Neural cell (in vitro differentiated cells): ENCODE results near the gene CREB1. TPM values are rescaled to one million over a fixed set of nuclear protein-coding genes. Genes with fewer than 3 reads are reported as not detected.

Source experiments
- H2AFZ ChIP-seq: fragments of 200-600, 300-800 bp; sonication (generic), shearing (Covaris generic); 2 replicates; pipeline ENCODE4 v1.6.0; 2014; ENCODE audit warnings: low read depth, mild to moderate bottlenecking, antibody characterized with exemption, low read length, moderate library complexity
- H3F3A ChIP-seq: fragments of 200-600 bp; shearing (Covaris generic); 2 replicates; pipeline ENCODE4 v1.6.1; 2016; ENCODE audit warnings: mild to moderate bottlenecking, moderate library complexity, mixed read lengths, antibody characterized with exemption, low read length; ENCODE audit not compliant: insufficient read depth, poor library complexity, severe bottlenecking
- H3K27ac ChIP-seq: fragments of 200-600, 300-800 bp; sonication (generic), shearing (Covaris generic); 2 replicates; pipeline ENCODE4 v1.5.1; 2014; ENCODE audit warnings: mild to moderate bottlenecking, low read length, moderate library complexity
- H3K27me3 ChIP-seq: fragments of 300-800, 200-600 bp; sonication (generic), shearing (Covaris generic); 2 replicates; pipeline ENCODE4 v1.6.0; 2014; ENCODE audit warnings: mild to moderate bottlenecking, low read depth, low read length, moderate library complexity; ENCODE audit not compliant: insufficient read depth
- H3K36me3 ChIP-seq: fragments of 300-800, 200-600 bp; sonication (generic), shearing (Covaris generic); 2 replicates; pipeline ENCODE4 v1.5.1; 2014; ENCODE audit warnings: mild to moderate bottlenecking, antibody characterized with exemption, low read length, moderate library complexity; ENCODE audit not compliant: insufficient read depth
- H3K4me2 ChIP-seq: fragments of 300-800, 200-600 bp; sonication (generic), shearing (Covaris generic); 2 replicates; pipeline ENCODE4 v1.6.0; 2014; ENCODE audit warnings: mild to moderate bottlenecking, low read length
- H3K4me3 ChIP-seq: fragments of 300-800, 200-600 bp; sonication (generic), shearing (Covaris generic); 2 replicates; pipeline ENCODE4 v1.5.1; 2014; ENCODE audit warnings: mild to moderate bottlenecking, low read length, moderate library complexity
- H3K79me2 ChIP-seq: fragments of 200-600 bp; shearing (Covaris generic); replicated peaks from 2 replicates; pipeline ENCODE4 v1.6.0; 2014; ENCODE audit warnings: mild to moderate bottlenecking, low read length, moderate library complexity; ENCODE audit not compliant: insufficient read depth
- H3K9ac ChIP-seq: fragments of 300-800, 200-600 bp; sonication (generic), shearing (Covaris generic); 2 replicates; pipeline ENCODE4 v1.6.1; 2016; ENCODE audit warnings: mild to moderate bottlenecking, low read length, mixed read lengths
- H3K9me2 ChIP-seq: fragments of 200-600 bp; shearing (Covaris generic); 2 replicates; pipeline ENCODE4 v1.6.1; 2016; ENCODE audit warnings: mild to moderate bottlenecking, low read length, mixed read lengths; ENCODE audit not compliant: insufficient read depth
- H3K9me3 ChIP-seq: fragments of 200-600, 300-800 bp; sonication (generic), shearing (Covaris generic); 2 replicates; pipeline ENCODE4 v1.6.1; 2016; ENCODE audit warnings: mild to moderate bottlenecking, mixed run types, low read length, moderate library complexity, mixed read lengths
- H4K20me1 ChIP-seq: fragments of 200-600 bp; shearing (Covaris generic); 2 replicates; pipeline ENCODE4 v1.6.1; 2016; ENCODE audit warnings: mild to moderate bottlenecking, mixed run types; ENCODE audit not compliant: insufficient read depth
- EP300 ChIP-seq: fragments of 450-650 bp; conservative IDR thresholded peaks from 2 replicates; pipeline ENCODE4 v1.6.1; 2014; ENCODE audit warnings: antibody characterized with exemption, mild to moderate bottlenecking, moderate library complexity; ENCODE audit not compliant: poor library complexity, severe bottlenecking
- EZH2 ChIP-seq: fragments of 200-600, 300-800 bp; shearing (Covaris generic), sonication (generic); IDR thresholded peaks from 2 replicates; pipeline ENCODE4 v1.6.1; 2014; ENCODE audit warnings: antibody characterized with exemption, low read length, borderline replicate concordance, mild to moderate bottlenecking; ENCODE audit not compliant: insufficient read depth, poor library complexity, severe bottlenecking
- MXI1 ChIP-seq: fragments of 450-650 bp; conservative IDR thresholded peaks from 2 replicates; pipeline ENCODE4 v1.6.1; 2014; ENCODE audit warnings: antibody characterized with exemption, mild to moderate bottlenecking; ENCODE audit not compliant: poor library complexity, severe bottlenecking
- POLR2AphosphoS5 ChIP-seq: IDR thresholded peaks from 2 replicates; pipeline ENCODE4 v1.6.1; 2012
- RAD21 ChIP-seq: fragments of 450-650 bp; conservative IDR thresholded peaks from 2 replicates; pipeline ENCODE4 v1.6.1; 2014; ENCODE audit warnings: antibody characterized with exemption, mild to moderate bottlenecking, moderate library complexity
- REST ChIP-seq: IDR thresholded peaks from 2 replicates; pipeline ENCODE4 v1.6.1; 2012; ENCODE audit warnings: borderline replicate concordance
- SMC3 ChIP-seq: fragments of 450-650 bp; conservative IDR thresholded peaks from 2 replicates; pipeline ENCODE4 v1.6.1; 2014; ENCODE audit warnings: antibody characterized with exemption, mild to moderate bottlenecking, moderate library complexity; ENCODE audit not compliant: poor library complexity
- TAF1 ChIP-seq: IDR thresholded peaks from 2 replicates; pipeline ENCODE4 v1.6.1; 2012; ENCODE audit warnings: low read depth
- polyA plus RNA-seq: library from polyadenylated mRNA; depleted of rRNA; stranded (reverse); fragments of >200 nt; gene quantifications from 2 replicates; pipeline ENCODE4 v1.2.3, GENCODE V29; 2014
- TF ChIP-seq, protein P1 (sequence below): fragments of 450-650 bp; IDR thresholded peaks from 2 replicates; pipeline ENCODE4 v1.5.1; 2014; ENCODE audit warnings: antibody characterized with exemption, mild to moderate bottlenecking, moderate library complexity; ENCODE audit not compliant: poor library complexity, severe bottlenecking

Gene CREB1
- polyA plus RNA-seq, 1 donor from 2014 or later = 38.7 TPM

GRCh38 chr2:207614824-207615223, 85.1 kb downstream of the CREB1 start:
- Histone ChIP-seq H3K27ac (no peak overlapping the region), H3F3A (no peaks in the 10 kb centered on the region), H3K9me2 (no peaks in the 10 kb centered on the region), H3K36me3 (no peaks in the 10 kb centered on the region), H4K20me1 (no peaks in the 10 kb centered on the region), H3K79me2 (no peaks in the 10 kb centered on the region), H3K9me3 (no peaks in the 10 kb centered on the region), H2AFZ (no peak overlapping the region), H3K9ac (no peak overlapping the region), H3K27me3 (no peaks in the 10 kb centered on the region), H3K4me2 (no peak overlapping the region), H3K4me3 (no peak overlapping the region)
- TF ChIP-seq RAD21 = no peak
- TF ChIP-seq SMC3 = no peak
- TF ChIP-seq EP300 = no peak
- TF ChIP-seq TAF1 = no peak
- TF ChIP-seq MXI1 = no peak
- no peak for TF ChIP-seq EZH2

GRCh38 chr2:207616185-207616584, 86.4 kb downstream of the CREB1 start:
- TF ChIP-seq RAD21 = no peak
- TF ChIP-seq TAF1 = no peak
- TF ChIP-seq EP300 = no peak
- no peak for TF ChIP-seq EZH2
- TF ChIP-seq MXI1 = no peak
- TF ChIP-seq SMC3 = no peak
- TF ChIP-seq POLR2AphosphoS5 = no peak
- TF ChIP-seq, protein P1, sequence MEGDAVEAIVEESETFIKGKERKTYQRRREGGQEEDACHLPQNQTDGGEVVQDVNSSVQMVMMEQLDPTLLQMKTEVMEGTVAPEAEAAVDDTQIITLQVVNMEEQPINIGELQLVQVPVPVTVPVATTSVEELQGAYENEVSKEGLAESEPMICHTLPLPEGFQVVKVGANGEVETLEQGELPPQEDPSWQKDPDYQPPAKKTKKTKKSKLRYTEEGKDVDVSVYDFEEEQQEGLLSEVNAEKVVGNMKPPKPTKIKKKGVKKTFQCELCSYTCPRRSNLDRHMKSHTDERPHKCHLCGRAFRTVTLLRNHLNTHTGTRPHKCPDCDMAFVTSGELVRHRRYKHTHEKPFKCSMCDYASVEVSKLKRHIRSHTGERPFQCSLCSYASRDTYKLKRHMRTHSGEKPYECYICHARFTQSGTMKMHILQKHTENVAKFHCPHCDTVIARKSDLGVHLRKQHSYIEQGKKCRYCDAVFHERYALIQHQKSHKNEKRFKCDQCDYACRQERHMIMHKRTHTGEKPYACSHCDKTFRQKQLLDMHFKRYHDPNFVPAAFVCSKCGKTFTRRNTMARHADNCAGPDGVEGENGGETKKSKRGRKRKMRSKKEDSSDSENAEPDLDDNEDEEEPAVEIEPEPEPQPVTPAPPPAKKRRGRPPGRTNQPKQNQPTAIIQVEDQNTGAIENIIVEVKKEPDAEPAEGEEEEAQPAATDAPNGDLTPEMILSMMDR = no peak
- TF ChIP-seq REST = no peak
- H3K27me3 ChIP-seq = no peaks in the 10 kb centered on the region
- no peaks in the 10 kb centered on the region for H3K9me2 ChIP-seq
- no peaks in the 10 kb centered on the region for H3K9me3 ChIP-seq
- H4K20me1 ChIP-seq = no peaks in the 10 kb centered on the region
- no peaks in the 10 kb centered on the region for H3K79me2 ChIP-seq
- H3K9ac ChIP-seq = no peak overlapping the region
- no peaks in the 10 kb centered on the region for H3K36me3 ChIP-seq
- H3K4me2 ChIP-seq = no peak overlapping the region
- H3F3A ChIP-seq = no peaks in the 10 kb centered on the region
- no peak overlapping the region for H2AFZ ChIP-seq
- no peak overlapping the region for H3K27ac ChIP-seq
- H3K4me3 ChIP-seq = no peak overlapping the region
